Subcutaneous abdominal adipose tissue (tissue), 5 donors: ENCODE results near the gene OR5M8.

Experiments
- H3K27ac ChIP-seq: one replicate; pipeline ENCODE4 v1.7.0; 2013; ENCODE audit warnings: low read depth, mild to moderate bottlenecking, inconsistent platforms, low read length, moderate library complexity
- H3K27me3 ChIP-seq, 5 donors: one replicate each; pipeline ENCODE4 v1.7.0; 2013; ENCODE audit warnings: low read length in 5 of 5, inconsistent platforms in 1 of 5; ENCODE audit not compliant: control insufficient read depth in 5 of 5, insufficient read depth in 4 of 5
- H3K36me3 ChIP-seq, 5 donors: one replicate each; pipeline ENCODE4 v1.7.0; 2013; ENCODE audit warnings: low read length in 5 of 5; ENCODE audit not compliant: control insufficient read depth in 5 of 5, insufficient read depth in 5 of 5
- H3K4me1 ChIP-seq, 5 donors: one replicate each; pipeline ENCODE4 v1.7.0; 2013; ENCODE audit warnings: low read length in 5 of 5, mild to moderate bottlenecking in 3 of 5, moderate library complexity in 1 of 5; ENCODE audit not compliant: control insufficient read depth in 5 of 5, insufficient read depth in 5 of 5
- H3K4me3 ChIP-seq, 5 donors: one replicate each; pipeline ENCODE4 v1.7.0; 2013; ENCODE audit warnings: low read length in 5 of 5, low read depth in 1 of 5
- H3K9ac ChIP-seq, 5 donors: one replicate each; pipeline ENCODE4 v1.7.0; 2013; ENCODE audit warnings: low read length in 5 of 5, mild to moderate bottlenecking in 4 of 5, moderate library complexity in 3 of 5
- H3K9me3 ChIP-seq, 5 donors: one replicate each; pipeline ENCODE4 v1.7.0; 2013; ENCODE audit warnings: low read length in 5 of 5; ENCODE audit not compliant: control insufficient read depth in 5 of 5
- donor health status: healthy.
- donor health status: healthy.
- donor health status: healthy.
- donor health status: healthy.
- donor health status: healthy.

OR5M8 gene

GRCh38 chr11:56491270-56491669, at the start of gene OR5M8:
OR5M8 (minus strand) TSS chr11:56491370; CDS start chr11:56491370, 0 bp downstream.
- H3K9ac ChIP-seq = no peak within 1 kb of the TSS
- no peaks in the 10 kb centered on the region for H3K27me3 ChIP-seq
- H3K4me3 ChIP-seq = no peak within 1 kb of the TSS
- no peak within 1 kb of the TSS for H3K27ac ChIP-seq
- H3K9me3 ChIP-seq = peaks cover 0 to 6% (median 0%) of the 10 kb centered on the region in 5 donors
- H3K36me3 ChIP-seq = no peaks in the 10 kb centered on the region
- no peaks in the 10 kb centered on the region for H3K4me1 ChIP-seq

- Histone ChIP-seq H3K4me3 (no peak overlapping the region), H3K36me3 (no peaks in the 10 kb centered on the region), H3K9ac (no peak overlapping the region), H3K27ac (no peak overlapping the region), H3K9me3 (peaks cover 0 to 3% (median 0%) of the 10 kb centered on the region in 5 donors), H3K27me3 (no peaks in the 10 kb centered on the region), H3K4me1 (no peaks in the 10 kb centered on the region)
These were observed 42.0 kb upstream of the OR5M8 start for GRCh38 chr11:56533054-56533740.

- H3K27ac ChIP-seq = no peak overlapping the region
- H3K9me3 ChIP-seq = peaks cover 0 to 3% (median 0%) of the 10 kb centered on the region in 5 donors
- H3K4me3 ChIP-seq = no peak overlapping the region
- H3K9ac ChIP-seq = no peak overlapping the region
- H3K27me3 ChIP-seq = no peaks in the 10 kb centered on the region
- no peaks in the 10 kb centered on the region for H3K36me3 ChIP-seq
- no peaks in the 10 kb centered on the region for H3K4me1 ChIP-seq
These were observed 40.7 kb upstream of the OR5M8 start for GRCh38 chr11:56531856-56532255.

- Histone ChIP-seq H3K9ac (no peak overlapping the region), H3K4me1 (no peaks in the 10 kb centered on the region), H3K27me3 (no peaks in the 10 kb centered on the region), H3K27ac (no peak overlapping the region), H3K9me3 (no peaks in the 10 kb centered on the region), H3K36me3 (no peaks in the 10 kb centered on the region), H3K4me3 (no peak overlapping the region)
These were observed 30.8 kb upstream of the OR5M8 start for GRCh38 chr11:56522008-56522407.

DNA sequence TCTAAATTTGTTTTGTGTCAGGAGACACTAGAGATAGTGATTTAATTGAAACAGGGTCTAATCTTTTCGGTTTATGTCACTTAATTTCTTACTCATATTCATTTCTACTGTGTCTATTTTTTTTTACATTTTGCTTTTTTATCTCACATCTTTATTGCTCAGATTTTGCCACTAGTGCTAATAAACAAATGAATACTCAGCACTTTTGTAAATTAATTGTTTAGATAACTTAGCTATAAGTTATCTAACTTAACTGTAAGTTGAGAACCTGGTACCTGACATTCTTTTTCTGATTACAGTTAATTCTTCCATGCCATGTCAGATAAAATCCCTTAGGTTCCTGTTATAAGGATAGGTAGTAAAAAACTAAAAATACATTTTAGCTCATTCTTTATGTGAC, 22.1 kb upstream of the OR5M8 start:
- Histone ChIP-seq H3K4me3 (no peak overlapping the region), H3K4me1 (no peaks in the 10 kb centered on the region), H3K36me3 (no peaks in the 10 kb centered on the region), H3K9ac (no peak overlapping the region), H3K27ac (no peak overlapping the region), H3K9me3 (no peaks in the 10 kb centered on the region), H3K27me3 (no peaks in the 10 kb centered on the region)

GRCh38 chr11:56509439-56509838, 18.3 kb upstream of the OR5M8 start:
- H3K36me3 ChIP-seq = no peaks in the 10 kb centered on the region
- no peaks in the 10 kb centered on the region for H3K27me3 ChIP-seq
- no peak overlapping the region for H3K27ac ChIP-seq
- H3K9me3 ChIP-seq = no peaks in the 10 kb centered on the region
- H3K9ac ChIP-seq = no peak overlapping the region
- H3K4me1 ChIP-seq = no peaks in the 10 kb centered on the region
- H3K4me3 ChIP-seq = no peak overlapping the region

GRCh38 chr11:56497010-56497409, 5.8 kb upstream of the OR5M8 start:
- Histone ChIP-seq H3K4me3 (no peak overlapping the region), H3K4me1 (no peaks in the 10 kb centered on the region), H3K9me3 (no peaks in the 10 kb centered on the region), H3K9ac (no peak overlapping the region), H3K27ac (no peak overlapping the region), H3K36me3 (no peaks in the 10 kb centered on the region), H3K27me3 (no peaks in the 10 kb centered on the region)

- Histone ChIP-seq H3K27ac (no peak overlapping the region), H3K27me3 (no peaks in the 10 kb centered on the region), H3K36me3 (no peaks in the 10 kb centered on the region), H3K4me3 (no peak overlapping the region), H3K4me1 (no peaks in the 10 kb centered on the region), H3K9ac (no peak overlapping the region), H3K9me3 (no peaks in the 10 kb centered on the region)
These were observed 3.9 kb upstream of the OR5M8 start for GRCh38 chr11:56495117-56495516.

DNA sequence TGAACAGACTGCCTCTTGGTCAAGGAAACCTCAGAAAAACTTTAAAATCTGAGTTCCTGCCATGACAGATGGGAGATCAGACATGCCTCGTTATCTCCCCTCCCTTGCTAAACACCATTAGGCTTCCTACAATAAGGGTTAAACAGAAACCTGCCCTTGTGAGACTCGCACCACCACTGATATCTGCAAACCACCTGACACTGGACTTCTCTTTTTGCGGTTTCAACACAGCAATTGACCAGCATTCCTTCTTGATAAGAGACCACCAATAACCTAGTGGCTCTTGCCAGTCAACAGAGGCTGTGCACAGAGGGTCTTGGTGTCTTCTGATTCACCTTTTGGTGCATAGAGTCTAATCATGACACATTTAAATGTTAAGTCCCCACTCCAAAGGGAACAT, 4.4 kb downstream of the OR5M8 start:
- Histone ChIP-seq H3K36me3 (no peaks in the 10 kb centered on the region), H3K27ac (no peak overlapping the region), H3K4me1 (no peaks in the 10 kb centered on the region), H3K4me3 (no peak overlapping the region), H3K9me3 (peaks cover 0 to 6% (median 0%) of the 10 kb centered on the region in 5 donors), H3K9ac (no peak overlapping the region), H3K27me3 (no peaks in the 10 kb centered on the region)

- Histone ChIP-seq H3K9me3 (no peaks in the 10 kb centered on the region), H3K4me1 (no peaks in the 10 kb centered on the region), H3K27me3 (peaks cover 0 to 2% (median 0%) of the 10 kb centered on the region in 5 donors), H3K27ac (no peak overlapping the region), H3K36me3 (no peaks in the 10 kb centered on the region), H3K4me3 (no peak overlapping the region), H3K9ac (no peak overlapping the region)
These were observed 16.4 kb downstream of the OR5M8 start for GRCh38 chr11:56474729-56475235.
